Cardiac muscle cell (in vitro differentiated cells and primary cell): Measurements from ENCODE around the gene NPLOC4. TPM values are rescaled to one million over a fixed set of nuclear protein-coding genes. Genes with fewer than 3 reads are reported as not detected.

Experiments
- DNase-seq, 2 donors: peaks; one replicate each; pipeline versions ENCODE4 v3.0.0 to v3.0.0-alpha.2; 2010 to 2017; ENCODE audit warnings: low read depth in 1 of 2, low spot score in 1 of 2
- H3K27ac ChIP-seq: fragments of 200-600 bp; sonication (generic); 2 replicates; pipeline ENCODE4 v1.5.1; 2016
- H3K27me3 ChIP-seq: fragments of 200-600 bp; sonication (generic); 2 replicates; pipeline ENCODE4 v1.6.0; 2016; ENCODE audit warnings: control low read depth
- H3K36me3 ChIP-seq: fragments of 200-600 bp; sonication (generic); 2 replicates; pipeline ENCODE4 v1.5.1; 2016; ENCODE audit warnings: control low read depth
- H3K4me1 ChIP-seq: fragments of 200-600 bp; sonication (generic); 2 replicates; pipeline ENCODE4 v1.8.1; 2017; ENCODE audit warnings: low read depth, mild to moderate bottlenecking, mixed run types
- H3K4me3 ChIP-seq: fragments of 200-600 bp; sonication (generic); 2 replicates; pipeline ENCODE4 v1.5.1; 2016; ENCODE audit warnings: mild to moderate bottlenecking
- H3K9me3 ChIP-seq: fragments of 200-600 bp; sonication (generic); 2 replicates; pipeline ENCODE4 v1.5.1; 2017; ENCODE audit warnings: low read depth, mild to moderate bottlenecking, control low read depth
- CTCF ChIP-seq: IDR thresholded peaks from 2 replicates; pipeline ENCODE4 v1.5.1; 2012; ENCODE audit warnings: low read depth, mild to moderate bottlenecking, low read length
- polyA plus RNA-seq: library from polyadenylated mRNA; unstranded; fragments of >200 nt; fragmentation: Nextera tagmentation; extraction: Ambion mirVana; gene quantifications from 2 replicates; pipeline ENCODE4 v1.2.1, GENCODE V29; 2016
- total RNA-seq: library from RNA; depleted of rRNA; stranded (reverse); fragments of >200 nt; gene quantifications from 2 replicates; pipeline ENCODE4 v1.2.3, GENCODE V29; 2016

The NPLOC4 gene
- total and polyA plus RNA-seq, 2 experiments from 2014 or later, result 51.5 to 53.8 TPM

DNA sequence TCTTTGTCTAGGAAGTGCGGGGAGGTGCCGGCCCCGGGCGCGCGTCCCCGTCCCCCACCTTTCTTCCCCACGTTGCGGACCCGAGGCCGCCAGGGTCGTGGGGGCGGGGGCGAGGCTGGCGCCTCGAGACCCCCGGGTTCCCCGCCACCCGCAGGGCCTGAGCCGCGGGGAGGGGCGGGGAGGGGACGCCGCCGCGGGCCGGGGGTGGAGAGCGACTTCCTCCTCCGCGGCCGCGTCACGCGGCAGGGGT is 122.5 kb downstream of the NPLOC4 start:
- H3K9me3 ChIP-seq, result no peaks in the 10 kb centered on the region
- DNase-seq, result no peak
- TF ChIP-seq CTCF, result no peak
- H3K36me3 ChIP-seq, result peaks cover 34% of the 10 kb centered on the region
- peak overlapping the region; percentile 100 for H3K4me3 ChIP-seq
- no peaks in the 10 kb centered on the region for H3K27me3 ChIP-seq
- peaks cover 30% of the 10 kb centered on the region for H3K4me1 ChIP-seq
- H3K27ac ChIP-seq, result peak overlapping the region; percentile 100

DNA sequence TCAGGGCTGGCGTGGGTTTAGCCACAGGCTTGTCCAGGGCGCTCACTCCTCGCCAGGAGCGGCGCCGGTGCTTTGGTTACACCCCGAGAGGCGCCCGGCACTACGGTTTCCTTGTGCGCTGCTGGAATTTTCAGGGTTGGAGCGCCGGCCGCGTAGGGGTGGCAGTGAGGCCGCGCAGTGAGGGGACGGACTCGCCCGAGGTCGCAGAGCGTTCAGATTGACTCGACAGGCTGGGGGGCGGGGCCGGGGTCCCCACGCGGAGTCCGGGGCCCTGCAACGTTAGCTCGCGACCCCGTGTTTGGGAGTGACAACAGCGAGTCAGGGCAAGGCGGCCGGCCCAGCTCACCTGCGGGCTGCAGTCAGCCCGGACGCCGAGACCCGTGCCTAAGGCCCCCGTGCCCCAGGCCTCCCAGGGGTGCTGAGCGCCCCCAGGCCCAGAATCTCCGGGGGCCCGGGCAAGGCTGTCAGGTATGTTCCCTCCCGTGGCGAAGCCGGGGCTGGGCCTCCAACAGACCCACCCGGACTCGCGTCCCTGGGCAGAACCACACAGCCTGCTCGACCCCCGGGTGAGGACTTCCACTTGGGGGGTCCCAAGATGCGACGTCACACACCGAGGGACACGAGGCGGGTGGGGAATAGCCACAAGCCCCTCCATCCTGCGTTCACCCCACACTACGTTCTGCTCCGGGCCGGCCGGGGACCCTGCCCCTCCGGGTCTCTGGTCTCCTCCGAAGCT is 123.0 kb downstream of the NPLOC4 start:
- peaks cover 34% of the 10 kb centered on the region for H3K4me1 ChIP-seq
- DNase-seq, result peak; percentile 80 to 87
- no peaks in the 10 kb centered on the region for H3K9me3 ChIP-seq
- H3K27ac ChIP-seq, result peak overlapping the region; percentile 100
- no peak for TF ChIP-seq CTCF
- H3K27me3 ChIP-seq, result no peaks in the 10 kb centered on the region
- peaks cover 35% of the 10 kb centered on the region for H3K36me3 ChIP-seq
- peak overlapping the region; percentile 100 for H3K4me3 ChIP-seq

DNA sequence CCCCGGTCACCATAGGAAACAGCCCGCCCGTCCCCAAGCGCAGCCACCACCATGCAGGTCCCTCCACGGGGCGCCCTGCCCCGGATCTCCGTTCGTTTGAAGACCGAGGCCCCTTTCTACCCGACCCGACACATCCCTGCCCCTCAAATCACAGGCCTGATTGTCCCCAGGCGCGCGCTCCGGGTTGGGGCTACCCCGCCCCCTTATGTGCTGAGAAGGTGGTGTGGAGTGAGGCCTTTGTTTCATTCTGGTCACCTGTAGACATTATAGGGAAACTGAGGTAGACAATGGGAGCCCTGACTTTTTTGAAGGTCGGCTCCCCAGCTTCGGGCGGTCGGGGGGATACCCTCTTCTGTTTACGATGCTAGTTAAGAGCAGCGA is 123.5 kb downstream of the NPLOC4 start:
- Histone ChIP-seq H3K4me1 (peaks cover 29% of the 10 kb centered on the region), H3K4me3 (peak overlapping the region; percentile 100), H3K9me3 (no peaks in the 10 kb centered on the region), H3K27me3 (no peaks in the 10 kb centered on the region), H3K27ac (peak overlapping the region; percentile 100), H3K36me3 (peaks cover 35% of the 10 kb centered on the region)
- peak; percentile 62 to 69 for DNase-seq
- no peak for TF ChIP-seq CTCF

DNA sequence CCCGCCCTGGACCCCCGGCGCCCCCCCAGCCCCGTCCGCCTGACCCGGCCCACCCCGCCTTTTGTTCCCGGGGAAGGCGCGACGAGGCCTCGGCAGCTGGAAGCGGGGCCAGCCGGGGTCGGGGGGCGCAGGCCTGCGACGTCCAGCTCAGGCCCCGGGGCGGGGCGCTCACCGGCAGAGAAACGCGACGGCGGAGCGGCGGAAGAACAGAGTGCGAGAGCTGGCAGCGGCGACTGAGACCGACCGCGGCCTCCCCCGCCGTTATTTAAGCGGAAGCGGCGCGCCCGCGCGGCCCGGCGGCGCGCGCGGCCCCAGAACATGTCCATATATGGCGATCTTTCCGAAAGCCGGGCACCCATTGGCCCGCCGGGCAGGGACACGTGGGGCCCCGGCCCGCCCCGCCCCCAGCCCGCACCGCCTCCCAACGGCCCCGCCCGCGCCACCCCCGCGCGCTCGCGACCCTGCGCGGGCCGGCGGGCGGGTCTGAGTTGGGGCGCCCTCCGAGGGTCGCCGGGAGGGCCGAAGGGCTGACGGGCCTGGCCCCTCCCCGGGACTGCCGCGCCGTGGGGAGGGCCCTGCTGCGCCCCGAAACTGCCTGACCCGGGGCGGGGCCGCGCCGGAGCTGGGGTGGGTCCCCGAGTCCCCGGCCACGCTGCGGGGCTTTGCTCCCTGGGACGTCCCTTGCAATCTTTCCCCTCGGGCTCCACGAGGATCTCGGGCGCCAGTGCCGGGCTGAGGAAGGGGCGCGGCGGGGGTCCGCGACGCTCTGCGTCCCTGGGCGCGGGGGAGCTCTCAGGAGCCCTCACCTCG is 124.1 kb downstream of the NPLOC4 start, which contains the start of gene ACTG1:
Gene ACTG1 (minus strand): TSS at position 238 of the 810 bp plus-strand sequence. CDS start 445 bp downstream, outside the sequence.
- DNase-seq, result peak; percentile 92 to 95
- Histone ChIP-seq H3K9me3 (no peaks in the 10 kb centered on the region), H3K27me3 (no peaks in the 10 kb centered on the region), H3K4me3 (peak within 1 kb of the TSS; percentile 100), H3K4me1 (peaks cover 25% of the 10 kb centered on the region), H3K27ac (peak within 1 kb of the TSS; percentile 100), H3K36me3 (peaks cover 35% of the 10 kb centered on the region)
- TF ChIP-seq CTCF, result no peak

DNA sequence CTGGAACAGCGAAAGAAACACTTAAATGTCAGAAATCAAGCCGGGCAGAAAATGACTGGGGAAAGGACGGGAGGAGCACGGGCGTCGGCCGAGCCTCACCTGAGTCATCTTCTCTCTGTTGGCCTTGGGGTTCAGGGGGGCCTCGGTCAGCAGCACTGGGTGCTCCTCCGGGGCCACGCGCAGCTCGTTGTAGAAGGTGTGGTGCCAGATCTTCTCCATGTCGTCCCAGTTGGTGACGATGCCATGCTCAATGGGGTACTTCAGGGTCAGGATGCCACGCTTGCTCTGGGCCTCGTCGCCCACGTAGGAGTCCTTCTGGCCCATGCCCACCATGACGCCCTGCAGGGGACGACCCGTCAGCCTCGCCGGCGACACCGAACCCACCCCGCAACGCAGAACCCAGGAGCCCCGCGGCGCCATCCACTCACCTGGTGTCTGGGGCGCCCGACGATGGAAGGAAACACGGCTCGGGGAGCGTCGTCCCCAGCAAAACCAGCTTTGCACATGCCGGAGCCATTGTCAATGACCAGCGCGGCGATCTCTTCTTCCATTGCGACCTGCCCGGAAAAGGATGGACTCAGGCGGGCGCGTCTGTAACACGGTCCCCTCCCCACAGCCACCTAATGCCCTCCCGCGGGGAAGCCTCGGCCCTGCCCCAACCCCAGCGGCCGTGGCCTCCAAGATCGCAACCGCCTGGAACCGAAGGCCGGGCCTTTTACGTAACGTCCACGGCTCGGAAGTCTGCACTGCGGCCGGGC is 124.9 kb downstream of the NPLOC4 start:
- H3K9me3 ChIP-seq, result no peaks in the 10 kb centered on the region
- peak overlapping the region; percentile 100 for H3K4me3 ChIP-seq
- H3K36me3 ChIP-seq, result peaks cover 35% of the 10 kb centered on the region
- DNase-seq, result peak; percentile 36 to 43
- peaks cover 25% of the 10 kb centered on the region for H3K4me1 ChIP-seq
- no peaks in the 10 kb centered on the region for H3K27me3 ChIP-seq
- TF ChIP-seq CTCF, result no peak
- peak overlapping the region; percentile 100 for H3K27ac ChIP-seq
